OCI-LY1 (cell line): ENCODE data around the gene RIOK3.

Experiments
- H2AFZ ChIP-seq: fragments of 200-600 bp; sonication (generic), shearing (Covaris generic); 2 replicates; pipeline ENCODE4 v1.6.0; 2014; ENCODE audit warnings: antibody characterized with exemption, mild to moderate bottlenecking, low read length
- H3F3A ChIP-seq: fragments of 200-600 bp; sonication (generic), shearing (Covaris generic); 2 replicates; pipeline ENCODE4 v1.6.0; 2014; ENCODE audit warnings: mild to moderate bottlenecking, antibody characterized with exemption, low read length, moderate library complexity; ENCODE audit not compliant: insufficient read depth
- H3K27ac ChIP-seq: fragments of 200-600 bp; sonication (generic); 2 replicates; pipeline ENCODE4 v1.5.1; 2014; ENCODE audit warnings: low read length, mixed run types, mild to moderate bottlenecking, low read depth; ENCODE audit not compliant: poor library complexity, severe bottlenecking
- H3K27me3 ChIP-seq: fragments of 200-600 bp; sonication (generic); 2 replicates; pipeline ENCODE4 v1.6.0; 2014; ENCODE audit warnings: antibody characterized with exemption, mild to moderate bottlenecking, low read length, moderate library complexity; ENCODE audit not compliant: insufficient read depth
- H3K36me3 ChIP-seq: fragments of 200-600 bp; sonication (generic); 2 replicates; pipeline ENCODE4 v1.6.1; 2014; ENCODE audit warnings: mild to moderate bottlenecking, antibody characterized with exemption, low read length, moderate library complexity, mixed read lengths; ENCODE audit not compliant: insufficient read depth
- H3K4me1 ChIP-seq: fragments of 200-600 bp; sonication (generic); 2 replicates; pipeline ENCODE4 v1.5.1; 2014; ENCODE audit warnings: mild to moderate bottlenecking, low read length, moderate library complexity; ENCODE audit not compliant: insufficient read depth, severe bottlenecking
- H3K4me2 ChIP-seq: fragments of 200-600 bp; sonication (generic), shearing (Covaris generic); 2 replicates; pipeline ENCODE4 v1.6.1; 2014; ENCODE audit warnings: low read length
- H3K4me3 ChIP-seq: fragments of 200-600 bp; sonication (generic); 2 replicates; pipeline ENCODE4 v1.5.1; 2014; ENCODE audit warnings: low read length, low read depth, mild to moderate bottlenecking, mixed read lengths; ENCODE audit not compliant: poor library complexity, severe bottlenecking
- H3K79me2 ChIP-seq: fragments of 200-600 bp; shearing (Covaris generic); 2 replicates; pipeline ENCODE4 v1.6.1; 2016; ENCODE audit warnings: mixed run types, low read length, mixed read lengths; ENCODE audit not compliant: insufficient read depth
- H3K9ac ChIP-seq: fragments of 200-600 bp; sonication (generic), shearing (Covaris generic); 2 replicates; pipeline ENCODE4 v1.6.1; 2014; ENCODE audit warnings: mild to moderate bottlenecking, low read length, mixed read lengths
- H3K9me2 ChIP-seq: fragments of 200-600 bp; sonication (generic), shearing (Covaris generic); 2 replicates; pipeline ENCODE4 v1.6.1; 2014; ENCODE audit warnings: low read depth, mild to moderate bottlenecking, low read length, mixed read lengths
- H3K9me3 ChIP-seq: fragments of 200-600 bp; shearing (Covaris generic); 2 replicates; pipeline ENCODE4 v1.6.1; 2014; ENCODE audit warnings: low read length, mixed read lengths
- H4K20me1 ChIP-seq: fragments of 200-600 bp; sonication (generic), shearing (Covaris generic); 2 replicates; pipeline ENCODE4 v1.6.0; 2016; ENCODE audit warnings: mild to moderate bottlenecking, low read length; ENCODE audit not compliant: insufficient read depth
- EZH2 ChIP-seq: fragments of 200-600 bp; sonication (generic), shearing (Covaris generic); IDR thresholded peaks from 2 replicates; pipeline ENCODE4 v1.8.0; 2017; ENCODE audit warnings: borderline replicate concordance, mixed run types, mild to moderate bottlenecking, antibody characterized with exemption, low read length, moderate library complexity, mixed read lengths
- TF ChIP-seq, protein P1 (sequence below): fragments of 200-600 bp; sonication (generic), shearing (Covaris generic); IDR thresholded peaks from 2 replicates; pipeline ENCODE4 v1.5.1; 2017; ENCODE audit warnings: mild to moderate bottlenecking, antibody characterized with exemption, low read length, moderate library complexity, mixed read lengths

Gene RIOK3

GRCh38 chr18:23471486-23471885, 18.4 kb downstream of the RIOK3 start:
- H3K4me3 ChIP-seq = no peak overlapping the region
- H3K4me2 ChIP-seq = no peak overlapping the region
- no peaks in the 10 kb centered on the region for H3K4me1 ChIP-seq
- TF ChIP-seq, protein P1, sequence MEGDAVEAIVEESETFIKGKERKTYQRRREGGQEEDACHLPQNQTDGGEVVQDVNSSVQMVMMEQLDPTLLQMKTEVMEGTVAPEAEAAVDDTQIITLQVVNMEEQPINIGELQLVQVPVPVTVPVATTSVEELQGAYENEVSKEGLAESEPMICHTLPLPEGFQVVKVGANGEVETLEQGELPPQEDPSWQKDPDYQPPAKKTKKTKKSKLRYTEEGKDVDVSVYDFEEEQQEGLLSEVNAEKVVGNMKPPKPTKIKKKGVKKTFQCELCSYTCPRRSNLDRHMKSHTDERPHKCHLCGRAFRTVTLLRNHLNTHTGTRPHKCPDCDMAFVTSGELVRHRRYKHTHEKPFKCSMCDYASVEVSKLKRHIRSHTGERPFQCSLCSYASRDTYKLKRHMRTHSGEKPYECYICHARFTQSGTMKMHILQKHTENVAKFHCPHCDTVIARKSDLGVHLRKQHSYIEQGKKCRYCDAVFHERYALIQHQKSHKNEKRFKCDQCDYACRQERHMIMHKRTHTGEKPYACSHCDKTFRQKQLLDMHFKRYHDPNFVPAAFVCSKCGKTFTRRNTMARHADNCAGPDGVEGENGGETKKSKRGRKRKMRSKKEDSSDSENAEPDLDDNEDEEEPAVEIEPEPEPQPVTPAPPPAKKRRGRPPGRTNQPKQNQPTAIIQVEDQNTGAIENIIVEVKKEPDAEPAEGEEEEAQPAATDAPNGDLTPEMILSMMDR = no peak
- no peak for TF ChIP-seq EZH2
- H3K27me3 ChIP-seq = no peaks in the 10 kb centered on the region
- no peak overlapping the region for H3K27ac ChIP-seq
- no peaks in the 10 kb centered on the region for H4K20me1 ChIP-seq
- no peaks in the 10 kb centered on the region for H3K9me2 ChIP-seq
- H3F3A ChIP-seq = no peaks in the 10 kb centered on the region
- peaks cover 86% of the 10 kb centered on the region for H3K36me3 ChIP-seq
- H3K79me2 ChIP-seq = no peaks in the 10 kb centered on the region
- H3K9ac ChIP-seq = no peak overlapping the region
- H2AFZ ChIP-seq = no peak overlapping the region
- H3K9me3 ChIP-seq = no peaks in the 10 kb centered on the region

DNA sequence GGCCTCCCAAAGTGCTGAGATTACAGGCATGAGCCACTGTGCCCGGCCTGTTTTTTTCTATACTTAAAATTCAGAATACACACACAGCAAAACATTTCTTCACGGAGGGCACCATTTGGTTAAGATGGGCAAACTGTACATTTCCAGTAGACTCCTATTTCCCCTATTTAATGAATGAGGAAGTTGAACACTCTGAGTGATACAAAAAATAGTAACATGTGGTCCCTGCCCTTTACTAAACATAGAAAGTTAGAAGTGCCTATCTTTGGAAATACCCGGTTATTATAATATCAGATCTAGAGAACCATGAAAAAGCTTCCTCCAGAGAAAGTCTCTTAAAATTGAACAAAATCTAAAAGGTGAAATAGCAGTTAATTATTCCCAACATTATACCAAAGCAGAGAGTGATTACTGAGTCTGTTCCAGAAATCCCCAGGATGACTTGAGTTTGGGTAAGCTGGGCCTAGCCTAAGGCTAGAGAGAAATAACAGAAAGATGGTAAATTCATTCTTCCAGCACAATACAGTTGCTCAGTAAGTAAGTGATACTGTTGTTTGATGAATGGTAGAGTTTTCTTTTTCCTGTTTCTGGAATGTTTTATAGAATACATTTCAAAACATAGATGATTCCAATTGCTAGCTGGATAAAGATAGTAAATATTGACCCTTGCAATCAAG, 26.9 kb downstream of the RIOK3 start:
- H3F3A ChIP-seq = no peaks in the 10 kb centered on the region; the same call in 1 of the 2 replicates
- H3K9me3 ChIP-seq = no peaks in the 10 kb centered on the region
- no peak overlapping the region for H3K4me3 ChIP-seq
- peaks cover 78% of the 10 kb centered on the region for H3K36me3 ChIP-seq
- no peak overlapping the region for H3K27ac ChIP-seq
- H3K4me2 ChIP-seq = no peak overlapping the region
- H2AFZ ChIP-seq = no peak overlapping the region
- peaks cover 12% of the 10 kb centered on the region for H3K4me1 ChIP-seq
- H3K9me2 ChIP-seq = no peaks in the 10 kb centered on the region
- no peak overlapping the region for H3K9ac ChIP-seq
- H4K20me1 ChIP-seq = no peaks in the 10 kb centered on the region
- no peaks in the 10 kb centered on the region for H3K27me3 ChIP-seq
- H3K79me2 ChIP-seq = no peaks in the 10 kb centered on the region
- TF ChIP-seq, protein P1 = no peak
- TF ChIP-seq EZH2 = no peak

GRCh38 chr18:23484561-23485182, 31.6 kb downstream of the RIOK3 start:
- Histone ChIP-seq H3K4me1 (peaks cover 18% of the 10 kb centered on the region), H3F3A (peaks cover 3% of the 10 kb centered on the region), H3K36me3 (peaks cover 36% of the 10 kb centered on the region), H3K9me3 (no peaks in the 10 kb centered on the region), H3K9me2 (no peaks in the 10 kb centered on the region), H3K4me2 (no peak overlapping the region), H3K27me3 (no peaks in the 10 kb centered on the region), H3K27ac (peak overlapping the region; percentile 14), H4K20me1 (no peaks in the 10 kb centered on the region), H3K9ac (no peak overlapping the region), H3K4me3 (no peak overlapping the region), H3K79me2 (no peaks in the 10 kb centered on the region), H2AFZ (no peak overlapping the region)
- TF ChIP-seq, protein P1 = no peak
- no peak for TF ChIP-seq EZH2
